HEK293 (cell line): Measurements from ENCODE around the gene ASB6.

ENCODE experiments used
- SETDB1 ChIP-seq: IDR thresholded peaks from one replicate; pipeline ENCODE4 v1.6.1; 2017; ENCODE audit warnings: mild to moderate bottlenecking, low read length, moderate library complexity, mixed read lengths; ENCODE audit not compliant: insufficient read length
- ZNF37A ChIP-seq: fragments of 450-650 bp; IDR thresholded peaks from 2 replicates; pipeline ENCODE4 v1.5.1; 2018; ENCODE audit warnings: missing biosample characterization, missing genetic modification characterization
- TF ChIP-seq, protein P1 (sequence below): fragments of 450-650 bp; formaldehyde crosslinking; IDR thresholded peaks from 2 replicates; pipeline ENCODE4 v1.5.1; 2016; ENCODE audit warnings: missing biosample characterization, missing genetic modification characterization

DNA sequence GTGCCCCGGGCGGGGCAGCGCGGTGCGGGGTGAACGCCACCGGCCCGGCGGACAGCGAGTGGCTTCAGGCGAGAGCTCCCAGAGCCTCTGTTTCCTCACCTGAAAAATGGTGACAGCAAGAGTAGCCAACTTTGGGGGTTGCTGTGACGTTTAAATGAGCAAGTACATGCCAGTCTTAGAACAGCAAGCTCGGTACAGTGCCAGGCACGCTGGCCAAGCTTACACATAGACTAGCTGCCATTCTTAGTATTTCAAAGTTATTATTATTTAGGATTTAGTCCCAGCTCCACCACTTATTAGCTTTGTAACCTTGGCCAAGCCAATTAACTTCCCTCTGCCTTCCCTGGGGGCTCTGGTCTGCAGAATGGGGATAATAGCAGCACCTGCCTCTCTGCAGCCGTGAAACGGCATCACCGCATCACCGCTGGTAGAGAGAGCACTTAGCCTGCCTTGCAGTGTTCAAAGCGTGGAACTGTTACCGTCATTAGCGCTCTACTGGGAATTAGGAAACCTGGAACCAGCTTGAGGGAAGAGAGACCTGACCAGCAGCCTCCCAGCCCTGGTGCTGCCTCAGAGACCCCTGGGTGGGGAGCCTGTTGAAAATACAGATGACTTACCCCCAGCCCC, 21.2 kb downstream of the ASB6 start, which contains the start of gene C9orf50:
- TF ChIP-seq, protein P1, sequence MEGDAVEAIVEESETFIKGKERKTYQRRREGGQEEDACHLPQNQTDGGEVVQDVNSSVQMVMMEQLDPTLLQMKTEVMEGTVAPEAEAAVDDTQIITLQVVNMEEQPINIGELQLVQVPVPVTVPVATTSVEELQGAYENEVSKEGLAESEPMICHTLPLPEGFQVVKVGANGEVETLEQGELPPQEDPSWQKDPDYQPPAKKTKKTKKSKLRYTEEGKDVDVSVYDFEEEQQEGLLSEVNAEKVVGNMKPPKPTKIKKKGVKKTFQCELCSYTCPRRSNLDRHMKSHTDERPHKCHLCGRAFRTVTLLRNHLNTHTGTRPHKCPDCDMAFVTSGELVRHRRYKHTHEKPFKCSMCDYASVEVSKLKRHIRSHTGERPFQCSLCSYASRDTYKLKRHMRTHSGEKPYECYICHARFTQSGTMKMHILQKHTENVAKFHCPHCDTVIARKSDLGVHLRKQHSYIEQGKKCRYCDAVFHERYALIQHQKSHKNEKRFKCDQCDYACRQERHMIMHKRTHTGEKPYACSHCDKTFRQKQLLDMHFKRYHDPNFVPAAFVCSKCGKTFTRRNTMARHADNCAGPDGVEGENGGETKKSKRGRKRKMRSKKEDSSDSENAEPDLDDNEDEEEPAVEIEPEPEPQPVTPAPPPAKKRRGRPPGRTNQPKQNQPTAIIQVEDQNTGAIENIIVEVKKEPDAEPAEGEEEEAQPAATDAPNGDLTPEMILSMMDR (tag by site-specific recombination): no peak
- TF ChIP-seq ZNF37A: no peak
- TF ChIP-seq SETDB1: no peak
